NCI-H748 treated with DMSO at 0.1 percent for 48 hours (cell line): Measurements from ENCODE around the gene MS4A3.
"Not testable (repeated sequence)": the region's sequence is repeated elsewhere in the genome, so short reads cannot be mapped to it uniquely, and the experiment has no call there.

Source experiments
- DNase-seq: peaks from one replicate; lab custom pipeline; 2025; lab: John Stamatoyannopoulos, UW

The MS4A3 gene, protein sequence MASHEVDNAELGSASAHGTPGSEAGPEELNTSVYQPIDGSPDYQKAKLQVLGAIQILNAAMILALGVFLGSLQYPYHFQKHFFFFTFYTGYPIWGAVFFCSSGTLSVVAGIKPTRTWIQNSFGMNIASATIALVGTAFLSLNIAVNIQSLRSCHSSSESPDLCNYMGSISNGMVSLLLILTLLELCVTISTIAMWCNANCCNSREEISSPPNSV

GRCh38 chr11:60056349-60056969 is at the start of gene MS4A3:
Gene MS4A3 (plus strand): TSS chr11:60056665. CDS start chr11:60061161, 4,496 bp downstream.
- no peak for DNase-seq

GRCh38 chr11:60016881-60017280 is 39.6 kb upstream of the MS4A3 start, which contains the start of gene OOSP4B:
Gene OOSP4B (plus strand): TSS chr11:60017181.
- no peak for DNase-seq

DNA sequence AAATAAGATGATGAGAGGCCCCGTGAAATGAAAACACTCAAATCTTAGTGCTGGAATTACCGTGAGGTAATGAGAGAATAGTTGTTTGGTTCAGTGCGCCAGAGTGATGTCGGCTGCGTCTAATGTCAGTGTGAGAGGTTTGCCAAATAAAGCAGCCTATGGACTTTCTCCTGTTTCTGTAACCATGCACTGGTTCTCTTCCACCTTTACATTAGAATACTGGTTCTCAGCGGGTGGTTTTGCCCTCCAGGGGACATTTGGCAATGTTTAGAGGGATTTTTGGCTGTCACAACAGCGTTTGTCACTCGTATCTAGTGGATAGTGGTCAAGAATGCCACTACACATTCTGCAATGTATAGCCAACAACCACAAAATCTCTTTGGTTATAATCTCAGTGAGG is 38.4 kb upstream of the MS4A3 start:
- no peak for DNase-seq

- not testable (repeated sequence) for DNase-seq
These were observed 36.1 kb upstream of the MS4A3 start for GRCh38 chr11:60020376-60020775.

DNA sequence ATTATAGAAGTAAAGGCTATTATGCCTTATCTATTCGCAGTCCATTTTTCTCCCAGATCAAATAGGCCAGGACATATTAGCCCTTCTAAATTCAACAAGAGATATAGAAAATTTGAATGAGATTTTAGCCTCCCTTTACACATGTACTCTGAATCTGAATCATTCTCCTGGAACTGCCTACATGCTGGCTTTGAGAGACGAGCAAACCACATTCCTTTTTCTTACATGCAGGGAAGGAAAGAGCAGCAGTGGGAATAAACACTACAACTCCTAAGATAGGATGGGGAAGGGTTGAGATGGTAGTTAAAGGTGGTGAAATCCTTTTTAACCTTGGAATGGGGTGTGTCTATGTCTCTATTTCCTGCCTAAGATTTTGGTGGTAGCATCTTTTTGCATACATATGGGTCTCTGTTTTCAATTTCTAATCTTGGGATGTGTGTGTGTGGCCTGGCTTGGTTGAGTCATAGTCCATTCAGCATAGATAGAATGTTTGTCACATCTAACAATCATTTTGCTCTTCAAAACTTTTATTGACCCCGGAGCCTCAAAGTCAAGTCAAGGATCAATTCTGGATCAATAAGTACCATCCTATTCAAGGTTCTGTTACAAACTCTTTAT is 27.3 kb upstream of the MS4A3 start:
- no peak for DNase-seq

- DNase-seq = no peak
These were observed 16.4 kb upstream of the MS4A3 start, which contains the start of gene OOSP2 for GRCh38 chr11:60040109-60040508. Gene OOSP2 (plus strand): TSS chr11:60040409. CDS start chr11:60040460, 51 bp downstream.

- DNase-seq = not testable (repeated sequence)
These were observed 6.0 kb upstream of the MS4A3 start for GRCh38 chr11:60050422-60050821.

- DNase-seq = not testable (repeated sequence)
These were observed 5.6 kb upstream of the MS4A3 start for GRCh38 chr11:60050839-60051238.

- no peak for DNase-seq
These were observed 2.6 kb downstream of the MS4A3 start for GRCh38 chr11:60059052-60059451.

- no peak for DNase-seq
These were observed 3.2 kb downstream of the MS4A3 start for GRCh38 chr11:60059521-60060240.

DNA sequence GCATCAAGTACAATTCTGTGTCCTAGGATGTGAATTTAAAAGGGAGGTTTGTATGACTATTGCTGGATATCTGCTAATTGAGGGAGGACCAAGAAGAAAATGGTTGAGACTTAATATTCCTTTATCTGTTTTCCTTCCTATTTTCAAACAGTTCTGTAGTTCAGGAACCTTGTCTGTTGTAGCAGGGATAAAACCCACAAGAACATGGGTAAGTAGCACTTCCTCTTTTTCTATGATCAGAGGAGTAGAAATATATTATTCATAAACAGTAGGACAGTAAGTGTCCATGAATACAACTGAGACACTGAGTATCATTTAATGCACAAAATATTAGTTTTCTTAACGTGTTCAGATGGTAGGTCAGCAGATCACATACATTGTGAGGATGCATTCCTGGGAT is 7.6 kb downstream of the MS4A3 start:
- no peak for DNase-seq

DNA sequence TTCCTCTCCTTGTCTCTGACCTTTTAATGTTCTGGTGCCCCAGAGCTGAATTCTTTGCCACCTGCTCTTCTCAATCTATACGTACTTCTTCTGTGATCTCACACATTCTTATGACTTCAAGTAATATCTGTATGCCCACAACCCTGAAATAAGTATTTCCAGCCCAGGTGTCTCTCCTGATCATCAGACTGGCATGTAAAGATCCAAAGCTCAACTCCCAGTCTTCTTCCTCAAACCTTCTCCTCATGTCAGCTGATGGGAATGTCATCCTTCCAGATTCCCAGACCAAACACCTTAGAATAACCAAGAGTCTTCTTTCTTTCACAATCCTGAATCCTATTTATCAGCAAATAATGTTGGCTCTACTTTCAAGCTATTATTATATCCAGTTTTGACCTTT is 9.3 kb downstream of the MS4A3 start:
- DNase-seq = no peak

DNA sequence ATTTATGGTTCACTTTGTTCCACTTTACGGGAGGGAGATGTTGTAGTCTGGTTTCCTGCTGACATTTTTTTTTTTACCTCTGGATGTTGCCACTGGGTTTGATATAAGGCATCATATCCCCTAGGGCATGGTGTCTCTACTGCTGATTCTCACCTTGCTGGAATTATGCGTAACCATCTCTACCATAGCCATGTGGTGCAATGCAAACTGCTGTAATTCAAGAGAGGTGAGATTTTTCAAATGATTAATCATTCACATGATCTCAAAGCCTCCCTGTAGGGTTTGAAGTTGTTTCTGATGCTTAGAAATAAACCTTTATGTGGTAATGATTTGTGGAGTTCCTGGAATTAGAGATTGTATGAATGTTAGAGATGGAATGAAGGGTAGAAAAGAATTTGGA is 13.0 kb downstream of the MS4A3 start:
- DNase-seq = no peak

- DNase-seq = not testable (repeated sequence)
These were observed 15.2 kb downstream of the MS4A3 start for GRCh38 chr11:60071644-60072043.

- no peak for DNase-seq
These were observed 20.9 kb downstream of the MS4A3 start for GRCh38 chr11:60077216-60077817.

- no peak for DNase-seq
These were observed 21.5 kb downstream of the MS4A3 start for GRCh38 chr11:60077981-60078380.

DNA sequence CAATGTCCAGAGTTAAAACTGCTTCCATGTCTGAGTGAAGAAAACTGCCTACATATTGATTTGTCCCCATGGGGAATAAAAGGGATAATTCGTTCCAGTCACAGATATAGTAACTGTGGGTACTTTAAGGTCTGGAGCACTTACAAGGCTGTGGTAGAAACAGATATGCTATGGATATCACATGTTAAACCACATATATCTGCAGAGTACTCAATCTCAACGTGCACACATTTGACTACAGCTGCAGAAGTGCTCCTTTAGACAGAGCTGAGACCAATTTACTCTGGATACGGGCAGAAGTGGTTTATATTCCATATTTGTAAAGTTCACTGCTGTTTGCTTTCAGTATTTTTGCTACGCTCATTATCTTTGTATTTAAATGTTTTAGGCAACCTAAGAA is 22.3 kb downstream of the MS4A3 start:
- no peak for DNase-seq

DNA sequence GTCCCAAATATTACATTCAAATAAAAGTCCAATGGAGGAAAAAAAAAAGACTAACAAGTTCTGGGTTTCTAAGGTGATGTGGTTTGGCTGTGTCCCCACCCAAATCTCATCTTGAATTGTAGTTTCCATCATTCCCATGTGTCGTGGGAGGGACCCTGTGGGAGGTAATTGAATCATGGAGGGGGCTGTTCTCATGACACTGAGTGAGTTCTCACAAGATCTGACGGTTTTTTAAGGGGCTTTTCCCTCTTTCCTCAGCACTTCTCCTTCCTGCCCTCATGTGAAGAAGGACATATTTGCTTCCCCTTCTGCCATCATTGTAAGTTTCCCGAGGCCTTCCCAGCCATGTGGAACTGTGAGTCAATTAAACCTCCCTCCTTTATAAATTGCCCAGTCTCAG is 24.1 kb downstream of the MS4A3 start:
- DNase-seq = no peak

DNA sequence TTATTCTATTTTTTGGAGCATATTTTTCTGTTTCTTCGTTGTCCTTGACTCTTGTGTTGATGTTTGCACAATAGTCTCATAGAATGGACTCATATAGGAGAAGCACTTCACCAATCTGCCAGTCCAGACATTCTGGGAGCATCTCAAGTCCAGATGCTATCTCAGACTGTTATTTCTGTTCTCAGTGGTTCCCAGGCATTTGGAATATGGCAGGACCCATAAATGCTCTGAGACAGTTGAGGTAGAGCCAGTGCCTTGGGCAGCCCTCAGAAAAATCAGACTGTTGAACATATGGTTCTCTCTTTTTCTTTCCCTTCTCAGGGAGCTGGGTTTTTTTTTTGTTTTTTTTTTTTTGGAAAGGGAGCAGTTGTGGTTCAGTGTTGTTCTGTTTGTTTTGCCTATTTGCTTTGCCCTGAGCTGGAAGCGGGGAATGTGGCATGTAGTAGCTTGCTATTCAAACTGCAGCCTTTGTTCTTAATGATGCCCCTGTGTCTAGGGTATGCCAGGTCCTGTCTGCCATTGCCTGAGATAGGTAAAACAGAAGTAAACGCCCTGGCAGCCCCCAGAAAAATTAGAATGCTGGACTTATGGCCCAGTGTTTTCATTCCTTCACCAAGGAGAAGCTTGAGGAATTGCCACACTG is 28.3 kb downstream of the MS4A3 start:
- no peak for DNase-seq

DNA sequence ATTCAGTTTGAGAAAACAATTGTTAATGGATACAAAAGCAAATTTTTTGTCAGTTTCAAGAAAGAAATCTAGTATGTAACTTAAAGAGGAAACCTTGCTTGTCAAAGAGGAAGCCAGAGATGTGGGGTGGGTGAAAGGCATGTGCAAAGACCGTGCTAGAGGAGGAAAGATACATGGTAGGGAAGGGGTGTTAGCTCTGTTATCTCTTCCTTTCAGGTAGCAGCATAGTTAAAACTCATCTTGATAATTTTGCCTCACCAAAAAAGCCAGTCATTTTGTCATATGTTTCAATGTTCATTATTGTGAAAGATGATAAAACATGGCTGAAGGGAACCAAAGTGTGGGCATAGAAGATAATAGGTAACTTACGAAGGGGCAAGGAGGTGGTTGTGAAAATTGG is 29.4 kb downstream of the MS4A3 start:
- no peak for DNase-seq

GRCh38 chr11:60087239-60087638 is 30.8 kb downstream of the MS4A3 start:
- DNase-seq = no peak

GRCh38 chr11:60088364-60088763 is 31.9 kb downstream of the MS4A3 start, which contains the start of gene MS4A2:
Gene MS4A2 (plus strand): TSS chr11:60088664. CDS start chr11:60088766, 102 bp downstream.
- DNase-seq = no peak
